Effector memory CD8-positive, alpha-beta T cell (primary cell): ENCODE measurements around the gene NRN1L.
"Not testable (repeated sequence)": the region's sequence is repeated elsewhere in the genome, so short reads cannot be mapped to it uniquely, and the experiment has no call there.

Experiments
- ATAC-seq: fragments of 150-1000 bp; cut with Tn5 transposase; replicated peaks from 2 replicates; pipeline ENCODE4 v1.10.0; 2021; ENCODE audit warnings: mild to moderate bottlenecking, moderate library complexity
- DNase-seq, 3 experiments: peaks; one replicate each; pipeline ENCODE4 v3.0.0; 2021
- H3K27ac Mint-ChIP-seq, 2 donors: one replicate each; pipeline ENCODE4 v1.8.0; 2022; ENCODE audit warnings: mild to moderate bottlenecking in 2 of 2, mixed read lengths in 2 of 2, moderate library complexity in 2 of 2
- H3K27me3 Mint-ChIP-seq, 2 donors: one replicate each; pipeline ENCODE4 v1.8.0; 2022; ENCODE audit warnings: mixed read lengths in 2 of 2
- H3K36me3 Mint-ChIP-seq: one replicate; pipeline ENCODE4 v1.8.0; 2022; ENCODE audit warnings: mild to moderate bottlenecking, moderate library complexity, mixed read lengths; ENCODE audit not compliant: insufficient read depth
- H3K4me1 Mint-ChIP-seq, 2 donors: one replicate each; pipeline ENCODE4 v1.8.0; 2022; ENCODE audit warnings: low read depth in 2 of 2, mixed read lengths in 2 of 2
- H3K4me3 Mint-ChIP-seq, 2 donors: one replicate each; pipeline ENCODE4 v1.8.0; 2022; ENCODE audit warnings: mild to moderate bottlenecking in 2 of 2, mixed read lengths in 2 of 2, moderate library complexity in 2 of 2
- H3K9me3 Mint-ChIP-seq, 2 donors: one replicate each; pipeline ENCODE4 v1.8.0; 2022; ENCODE audit warnings: mixed read lengths in 2 of 2
- total RNA-seq, 9 experiments: gene quantifications; one replicate each; lab custom pipeline; 2026; lab: John Stamatoyannopoulos, UW

NRN1L gene
- 0 to 0.19 (median 0.06) reads per million in 9 experiments for total RNA-seq

- DNase-seq (no peak), ATAC-seq (no peak)
- Mint-ChIP-seq H3K36me3 (peaks cover 33% of the 10 kb centered on the region), H3K4me1 (peaks cover 0 to 6% of the 10 kb centered on the region in 2 donors), H3K27me3 (no peaks in the 10 kb centered on the region), H3K4me3 (no peak within 1 kb of the TSS), H3K27ac (peak within 1 kb of the TSS in 1 of 2 donors; percentile 88), H3K9me3 (no peaks in the 10 kb centered on the region)
Measured at GRCh38 chr16:67884684-67885083, at the start of gene NRN1L. Gene NRN1L (plus strand): TSS chr16:67884885. CDS start chr16:67884904, 19 bp downstream.

GRCh38 chr16:67837190-67837589, 47.5 kb upstream of the NRN1L start:
- H3K4me3 Mint-ChIP-seq, DNase-seq, ATAC-seq, H3K9me3 Mint-ChIP-seq, H3K27ac Mint-ChIP-seq, H3K27me3 Mint-ChIP-seq: not testable (repeated sequence)
- H3K4me1 Mint-ChIP-seq: peaks cover 16 to 19% of the 10 kb centered on the region in 2 donors
- peaks cover 16% of the 10 kb centered on the region for H3K36me3 Mint-ChIP-seq

GRCh38 chr16:67837811-67838210, 46.9 kb upstream of the NRN1L start:
- H3K27me3 Mint-ChIP-seq: no peaks in the 10 kb centered on the region
- ATAC-seq (no peak), DNase-seq (no peak)
- H3K4me3 Mint-ChIP-seq: no peak overlapping the region
- H3K36me3 Mint-ChIP-seq: peaks cover 20% of the 10 kb centered on the region
- H3K9me3 Mint-ChIP-seq: no peaks in the 10 kb centered on the region
- H3K27ac Mint-ChIP-seq: no peak overlapping the region
- H3K4me1 Mint-ChIP-seq: peaks cover 13 to 19% of the 10 kb centered on the region in 2 donors

- ATAC-seq (no peak), DNase-seq (no peak)
- H3K27me3 Mint-ChIP-seq: no peaks in the 10 kb centered on the region
- no peaks in the 10 kb centered on the region for H3K9me3 Mint-ChIP-seq
- peaks cover 34 to 36% of the 10 kb centered on the region in 2 donors for H3K4me1 Mint-ChIP-seq
- H3K4me3 Mint-ChIP-seq: peak overlapping the region; percentile 92 to 96
- H3K36me3 Mint-ChIP-seq: peaks cover 27% of the 10 kb centered on the region
- peak overlapping the region; percentile 93 to 95 for H3K27ac Mint-ChIP-seq
Measured at GRCh38 chr16:67841198-67841815, 43.4 kb upstream of the NRN1L start.

- Mint-ChIP-seq H3K27me3 (no peaks in the 10 kb centered on the region), H3K27ac (peak within 1 kb of the TSS; percentile 93 to 95), H3K36me3 (peaks cover 29% of the 10 kb centered on the region), H3K9me3 (no peaks in the 10 kb centered on the region), H3K4me1 (peaks cover 34 to 36% of the 10 kb centered on the region in 2 donors), H3K4me3 (peak within 1 kb of the TSS; percentile 92 to 96)
- DNase-seq (peak; percentile 95 to 98 (median 95)), ATAC-seq (peak; percentile 55)
Measured at GRCh38 chr16:67841816-67842508, 42.7 kb upstream of the NRN1L start, which contains the start of gene THAP11. Gene THAP11 (plus strand): TSS chr16:67842320. CDS start chr16:67842555, 235 bp downstream.

- H3K27me3 Mint-ChIP-seq: no peaks in the 10 kb centered on the region
- peak; percentile 59 to 64 (median 63) for DNase-seq
- peaks cover 27% of the 10 kb centered on the region for H3K36me3 Mint-ChIP-seq
- peak; percentile 31 for ATAC-seq
- no peaks in the 10 kb centered on the region for H3K9me3 Mint-ChIP-seq
- H3K4me3 Mint-ChIP-seq: peak overlapping the region; percentile 92 to 96
- peaks cover 37 to 39% of the 10 kb centered on the region in 2 donors for H3K4me1 Mint-ChIP-seq
- peak overlapping the region; percentile 93 to 95 for H3K27ac Mint-ChIP-seq
Measured at GRCh38 chr16:67842509-67843342, 42.0 kb upstream of the NRN1L start.

GRCh38 chr16:67843343-67843765, 41.3 kb upstream of the NRN1L start:
- Mint-ChIP-seq H3K27me3 (no peaks in the 10 kb centered on the region), H3K27ac (peak overlapping the region; percentile 93 to 95), H3K36me3 (peaks cover 27% of the 10 kb centered on the region), H3K4me3 (peak overlapping the region; percentile 92 to 96), H3K4me1 (peaks cover 38 to 39% of the 10 kb centered on the region in 2 donors), H3K9me3 (no peaks in the 10 kb centered on the region)
- DNase-seq: no peak
- ATAC-seq: no peak

GRCh38 chr16:67844497-67844896, 40.2 kb upstream of the NRN1L start:
- Mint-ChIP-seq H3K36me3 (peaks cover 27% of the 10 kb centered on the region), H3K4me1 (peaks cover 38 to 39% of the 10 kb centered on the region in 2 donors), H3K4me3 (peak overlapping the region; percentile 85 to 92), H3K27me3 (no peaks in the 10 kb centered on the region), H3K9me3 (no peaks in the 10 kb centered on the region), H3K27ac (no peak overlapping the region)
- no peak for DNase-seq
- no peak for ATAC-seq

- Mint-ChIP-seq H3K27me3 (no peaks in the 10 kb centered on the region), H3K27ac (peak overlapping the region; percentile 72 to 96), H3K36me3 (peaks cover 31% of the 10 kb centered on the region), H3K9me3 (no peaks in the 10 kb centered on the region), H3K4me3 (peak overlapping the region; percentile 85 to 92), H3K4me1 (peaks cover 41 to 45% of the 10 kb centered on the region in 2 donors)
- ATAC-seq: no peak
- no peak for DNase-seq
Measured at GRCh38 chr16:67845291-67846062, 39.2 kb upstream of the NRN1L start.

GRCh38 chr16:67846063-67846319, 38.7 kb upstream of the NRN1L start:
- Mint-ChIP-seq H3K4me1 (peaks cover 41 to 45% of the 10 kb centered on the region in 2 donors), H3K4me3 (peak overlapping the region; percentile 85 to 92), H3K36me3 (peaks cover 31% of the 10 kb centered on the region), H3K27me3 (no peaks in the 10 kb centered on the region), H3K9me3 (no peaks in the 10 kb centered on the region), H3K27ac (peak overlapping the region; percentile 72 to 96)
- ATAC-seq: no peak
- no peak for DNase-seq

- H3K27ac Mint-ChIP-seq: peak within 1 kb of the TSS; percentile 72 to 96
- H3K9me3 Mint-ChIP-seq: no peaks in the 10 kb centered on the region
- DNase-seq (peak; percentile 95 to 97 (median 96)), ATAC-seq (peak; percentile 67)
- peaks cover 39 to 43% of the 10 kb centered on the region in 2 donors for H3K4me1 Mint-ChIP-seq
- peaks cover 31% of the 10 kb centered on the region for H3K36me3 Mint-ChIP-seq
- H3K4me3 Mint-ChIP-seq: peak within 1 kb of the TSS; percentile 85 to 92
- H3K27me3 Mint-ChIP-seq: no peaks in the 10 kb centered on the region
Measured at GRCh38 chr16:67846320-67847063, 38.2 kb upstream of the NRN1L start, which contains the start of gene NUTF2. Gene NUTF2 (plus strand): TSS chr16:67846933. CDS start chr16:67865131, 18,198 bp downstream.
